BE2C (cell line): ENCODE results near the gene IGSF21.

ENCODE experiments used
- DNase-seq: peaks from one replicate; pipeline ENCODE4 v3.0.0-alpha.2; 2020
- H3K27me3 ChIP-seq: fragments of 250-450 bp; sonication (Bioruptor Pico); 2 replicates; pipeline ENCODE4 v1.5.1; 2020; ENCODE audit warnings: mild to moderate bottlenecking
- H3K36me3 ChIP-seq: fragments of 250-450 bp; sonication (Bioruptor Pico); 2 replicates; pipeline ENCODE4 v1.5.1; 2020; ENCODE audit warnings: mild to moderate bottlenecking
- H3K4me1 ChIP-seq: fragments of 250-450 bp; sonication (Bioruptor Pico); 2 replicates; pipeline ENCODE4 v1.5.1; 2020
- H3K4me3 ChIP-seq: 2 replicates; pipeline ENCODE4 v1.5.1; 2011; ENCODE audit warnings: low read depth, low read length
- H3K9me3 ChIP-seq: fragments of 250-450 bp; sonication (Bioruptor Pico); 2 replicates; pipeline ENCODE4 v1.5.1; 2020
- TF ChIP-seq, protein P1 (sequence below): IDR thresholded peaks from 2 replicates; pipeline ENCODE4 v1.5.1; 2012; ENCODE audit warnings: mild to moderate bottlenecking, low read depth, low read length

Gene IGSF21

GRCh38 chr1:18340787-18341186 lies 233.2 kb downstream of the IGSF21 start:
- H3K9me3 ChIP-seq, result no peaks in the 10 kb centered on the region
- H3K4me3 ChIP-seq, result no peak overlapping the region
- no peaks in the 10 kb centered on the region for H3K27me3 ChIP-seq
- no peaks in the 10 kb centered on the region for H3K36me3 ChIP-seq
- TF ChIP-seq, protein P1, sequence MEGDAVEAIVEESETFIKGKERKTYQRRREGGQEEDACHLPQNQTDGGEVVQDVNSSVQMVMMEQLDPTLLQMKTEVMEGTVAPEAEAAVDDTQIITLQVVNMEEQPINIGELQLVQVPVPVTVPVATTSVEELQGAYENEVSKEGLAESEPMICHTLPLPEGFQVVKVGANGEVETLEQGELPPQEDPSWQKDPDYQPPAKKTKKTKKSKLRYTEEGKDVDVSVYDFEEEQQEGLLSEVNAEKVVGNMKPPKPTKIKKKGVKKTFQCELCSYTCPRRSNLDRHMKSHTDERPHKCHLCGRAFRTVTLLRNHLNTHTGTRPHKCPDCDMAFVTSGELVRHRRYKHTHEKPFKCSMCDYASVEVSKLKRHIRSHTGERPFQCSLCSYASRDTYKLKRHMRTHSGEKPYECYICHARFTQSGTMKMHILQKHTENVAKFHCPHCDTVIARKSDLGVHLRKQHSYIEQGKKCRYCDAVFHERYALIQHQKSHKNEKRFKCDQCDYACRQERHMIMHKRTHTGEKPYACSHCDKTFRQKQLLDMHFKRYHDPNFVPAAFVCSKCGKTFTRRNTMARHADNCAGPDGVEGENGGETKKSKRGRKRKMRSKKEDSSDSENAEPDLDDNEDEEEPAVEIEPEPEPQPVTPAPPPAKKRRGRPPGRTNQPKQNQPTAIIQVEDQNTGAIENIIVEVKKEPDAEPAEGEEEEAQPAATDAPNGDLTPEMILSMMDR, result no peak
- no peak for DNase-seq
- H3K4me1 ChIP-seq, result peaks cover 6% of the 10 kb centered on the region

DNA sequence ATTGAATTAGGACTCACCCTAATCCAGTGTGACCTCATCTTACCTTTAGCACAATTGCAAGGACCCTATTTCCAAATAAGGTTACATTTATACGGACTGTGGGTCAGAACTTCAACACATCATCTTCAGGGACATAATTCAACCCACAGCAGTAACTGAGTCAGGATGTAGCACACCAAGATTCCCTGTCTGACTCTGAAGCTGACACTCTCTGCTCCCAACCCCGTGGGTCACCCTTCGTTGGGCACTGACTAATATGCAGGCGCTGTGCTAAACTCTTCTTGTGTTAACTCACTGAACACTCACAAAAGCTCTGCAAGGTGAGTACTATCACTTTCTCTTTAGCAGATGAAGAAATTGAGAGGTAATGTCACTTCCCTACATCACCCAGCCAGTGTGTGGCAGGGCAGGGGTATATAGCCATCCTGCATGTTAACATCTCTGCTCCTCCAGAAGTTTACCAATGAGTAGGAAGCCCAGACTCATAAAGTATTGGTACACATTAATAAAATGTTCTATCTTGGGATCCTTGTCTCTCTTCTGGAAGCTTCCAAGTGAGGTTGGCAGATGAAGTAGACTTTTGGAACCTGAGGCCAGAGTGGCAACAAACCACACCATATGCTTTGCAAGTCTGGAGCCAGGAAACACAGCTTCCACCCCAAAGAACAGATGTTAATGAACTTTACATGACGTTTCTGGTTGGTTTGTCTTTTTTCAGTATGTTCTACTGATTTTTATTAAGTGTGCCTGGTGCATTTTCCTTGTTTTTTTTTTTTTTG lies 233.9 kb downstream of the IGSF21 start:
- Histone ChIP-seq H3K27me3 (no peaks in the 10 kb centered on the region), H3K9me3 (no peaks in the 10 kb centered on the region), H3K4me3 (no peak overlapping the region), H3K4me1 (peaks cover 6% of the 10 kb centered on the region), H3K36me3 (no peaks in the 10 kb centered on the region)
- TF ChIP-seq, protein P1, result no peak
- no peak for DNase-seq

DNA sequence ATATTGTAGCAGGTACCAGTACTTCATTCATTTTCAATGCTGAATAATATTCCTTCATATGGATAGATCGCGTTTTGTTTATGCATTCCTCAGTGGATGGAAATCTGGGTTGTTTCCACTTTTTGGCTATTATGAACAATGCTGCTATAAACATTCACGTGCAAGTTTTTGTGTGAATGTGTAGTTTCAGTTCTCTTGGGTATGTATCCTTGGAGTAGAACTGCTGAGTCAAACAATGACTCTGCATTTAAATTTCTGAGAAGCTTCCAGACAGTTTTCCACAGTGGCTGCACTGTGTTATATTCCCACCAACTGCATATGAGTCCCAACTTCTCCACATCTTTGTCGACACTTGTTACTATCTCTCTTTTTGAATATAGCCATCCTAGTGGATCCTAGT lies 235.1 kb downstream of the IGSF21 start:
- TF ChIP-seq, protein P1, result no peak
- H3K4me3 ChIP-seq, result no peak overlapping the region
- H3K4me1 ChIP-seq, result peaks cover 6% of the 10 kb centered on the region
- DNase-seq, result no peak
- no peaks in the 10 kb centered on the region for H3K27me3 ChIP-seq
- no peaks in the 10 kb centered on the region for H3K9me3 ChIP-seq
- no peaks in the 10 kb centered on the region for H3K36me3 ChIP-seq

DNA sequence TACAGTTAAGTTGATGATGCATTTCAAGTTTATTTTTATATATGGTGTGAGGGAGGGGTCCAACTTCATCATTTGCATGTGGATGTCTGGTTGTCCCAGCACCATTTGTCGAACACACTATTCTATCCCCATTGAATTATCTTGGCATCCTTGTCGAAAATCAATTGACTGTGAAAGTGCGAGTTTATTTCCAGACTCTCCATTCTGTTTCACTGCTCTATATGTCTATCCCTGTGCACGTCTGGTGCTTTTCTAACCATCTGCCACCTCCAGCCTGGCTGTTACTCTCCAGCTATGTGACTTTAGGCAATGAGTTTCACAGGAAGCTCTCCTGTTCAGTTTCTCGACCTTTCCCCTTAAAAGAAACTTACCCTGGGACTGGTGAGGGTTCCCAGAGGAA lies 236.0 kb downstream of the IGSF21 start:
- no peaks in the 10 kb centered on the region for H3K36me3 ChIP-seq
- no peak for DNase-seq
- TF ChIP-seq, protein P1, result no peak

DNA sequence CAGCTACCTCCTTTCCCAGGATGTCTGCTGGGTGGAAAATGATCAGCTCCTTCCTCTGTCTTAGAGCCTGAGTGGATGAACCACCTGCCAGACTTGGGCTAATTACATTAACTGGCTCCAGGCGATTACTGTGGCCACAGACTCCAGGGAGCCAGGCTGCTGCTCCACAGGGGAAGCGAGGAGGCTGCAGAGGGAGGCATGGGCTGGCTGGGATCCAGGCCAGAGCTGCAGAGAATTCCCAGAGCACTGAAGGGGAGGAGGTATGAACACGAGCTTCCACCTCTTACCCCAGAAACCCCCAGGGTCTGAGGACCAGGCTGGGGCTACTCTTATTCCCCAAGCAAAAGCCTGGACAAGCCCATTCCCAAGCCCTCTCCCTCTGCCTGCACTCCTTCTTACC lies 237.2 kb downstream of the IGSF21 start:
- DNase-seq, result peak; percentile 87
- H3K9me3 ChIP-seq, result no peaks in the 10 kb centered on the region
- H3K4me3 ChIP-seq, result no peak overlapping the region
- peaks cover 6% of the 10 kb centered on the region for H3K4me1 ChIP-seq
- H3K36me3 ChIP-seq, result no peaks in the 10 kb centered on the region
- H3K27me3 ChIP-seq, result no peaks in the 10 kb centered on the region
- TF ChIP-seq, protein P1, result no peak

More for the DNA sequence above, 236.0 kb downstream of the IGSF21 start:
- H3K4me3 ChIP-seq, result no peak overlapping the region
- no peaks in the 10 kb centered on the region for H3K27me3 ChIP-seq
- peaks cover 6% of the 10 kb centered on the region for H3K4me1 ChIP-seq
- no peaks in the 10 kb centered on the region for H3K9me3 ChIP-seq

DNA sequence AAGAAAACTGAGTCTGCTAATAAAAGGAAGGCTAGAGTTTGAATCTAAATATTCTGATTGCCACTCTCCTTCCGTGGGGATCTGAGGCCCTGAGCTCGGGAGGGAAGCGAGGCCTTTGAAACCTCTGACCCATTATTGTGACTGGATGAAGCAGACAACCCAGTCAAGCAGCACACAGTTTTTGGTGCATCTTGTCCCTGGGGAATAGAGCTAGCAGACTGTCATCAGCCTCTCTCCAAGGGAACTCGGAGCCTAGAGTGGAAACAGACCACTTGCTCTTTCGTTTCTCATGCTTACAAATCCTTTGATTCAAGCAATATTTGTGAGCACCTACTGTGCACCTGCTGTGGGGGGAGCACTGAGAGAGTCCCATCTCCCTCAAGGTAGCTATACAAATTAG lies 240.0 kb downstream of the IGSF21 start:
- Histone ChIP-seq H3K27me3 (no peaks in the 10 kb centered on the region), H3K36me3 (no peaks in the 10 kb centered on the region), H3K9me3 (no peaks in the 10 kb centered on the region), H3K4me1 (peaks cover 6% of the 10 kb centered on the region), H3K4me3 (no peak overlapping the region)
- TF ChIP-seq, protein P1, result no peak
- no peak for DNase-seq
